Left lung (tissue), 10 donors: Measurements from ENCODE around the gene UTP25. TPM values are rescaled to one million over a fixed set of nuclear protein-coding genes. Genes with fewer than 3 reads are reported as not detected.

Experiments
- ATAC-seq: fragments of 200-7000 bp; cut with Tn5 transposase; one replicate; pipeline ENCODE4 v1.9.1; 2020; ENCODE audit warnings: moderate library complexity
- DNase-seq, 4 donors: peaks; one replicate each; pipeline ENCODE4 v3.0.0-alpha.2; 2013 to 2020
- H3K27ac ChIP-seq, 2 donors: fragments of 200-600 bp; sonication (generic) in 1 of 2; one replicate each; pipeline versions ENCODE4 v1.5.0 to v1.8.0; 2020 to 2021
- H3K27me3 ChIP-seq, 2 donors: fragments of 200-600 bp; sonication (generic) in 1 of 2; one replicate each; pipeline versions ENCODE4 v1.5.0 to v1.8.0; 2020 to 2021
- H3K36me3 ChIP-seq, 2 donors: fragments of 200-600 bp; sonication (generic) in 1 of 2; one replicate each; pipeline versions ENCODE4 v1.5.0 to v1.8.0; 2020 to 2021
- H3K4me1 ChIP-seq, 2 donors: fragments of 200-600 bp; one replicate each; pipeline ENCODE4 v1.8.0; 2021
- H3K4me3 ChIP-seq, 2 donors: fragments of 200-600 bp; sonication (generic) in 1 of 2; one replicate each; pipeline versions ENCODE4 v1.5.0 to v1.8.0; 2020 to 2021; ENCODE audit warnings: mild to moderate bottlenecking in 1 of 2
- H3K9me3 ChIP-seq, 2 donors: fragments of 200-600 bp; sonication (generic) in 1 of 2; one replicate each; pipeline versions ENCODE4 v1.5.0 to v1.8.0; 2020 to 2021
- CTCF ChIP-seq, 2 donors: fragments of 200-600 bp; sonication (generic) in 1 of 2; IDR thresholded peaks; one replicate each; pipeline versions ENCODE4 v1.5.0 to v1.8.0; 2021; ENCODE audit warnings: antibody characterized with exemption in 2 of 2
- intact Hi-C, 2 donors: fragments of 100-400 bp; cut with DNase I; formaldehyde crosslinking; loops; one replicate each; pipeline versions ENCODE4 v1.11.2 to v1.14.2; 2022
- polyA plus RNA-seq, 6 donors: library from polyadenylated mRNA; unstranded; fragments of 120-200 nt; gene quantifications; one replicate each; pipeline ENCODE4 v1.2.1, GENCODE V29; 2013; ENCODE audit not compliant: insufficient read length in 6 of 6
- total RNA-seq, 2 donors: library from RNA; stranded (reverse); fragmentation: NEBNext Ultra II Directional; extraction: Animal tissue kit (Norgen Biotek cat#: 25700); gene quantifications; one replicate each; pipeline ENCODE4 v1.2.1, GENCODE V29; 2021
- donor health status: DM: no; HTN: yes; CAD: no.
- donor health status: DM: no; HTN: no; CAD: no.

Gene UTP25
- total and polyA plus RNA-seq, 8 donors, result 4.1 to 11.5 (median 10.3) TPM

GRCh38 chr1:209871006-209871405 is 43.2 kb downstream of the UTP25 start:
- ATAC-seq, result no peak

GRCh38 chr1:209871430-209871829 is 43.7 kb downstream of the UTP25 start:
- no peaks in the 10 kb centered on the region for H3K4me1 ChIP-seq
- intact Hi-C loops, result no loop called here
- no peak for TF ChIP-seq CTCF (IDR thresholded peaks at IDR 0.05)

More at GRCh38 chr1:209871006-209871405, 43.2 kb downstream of the UTP25 start:
- Histone ChIP-seq H3K9me3 (peaks cover 0 to 14% of the 10 kb centered on the region in 2 donors), H3K27ac (no peak overlapping the region), H3K4me1 (no peaks in the 10 kb centered on the region), H3K36me3 (no peaks in the 10 kb centered on the region), H3K27me3 (peaks cover 0 to 21% of the 10 kb centered on the region in 2 donors), H3K4me3 (no peak overlapping the region)
- intact Hi-C loops, result no loop called here
- no peak for TF ChIP-seq CTCF (IDR thresholded peaks at IDR 0.05)
- no peak for DNase-seq

GRCh38 chr1:209873067-209873799 is 45.5 kb downstream of the UTP25 start:
- no peak for TF ChIP-seq CTCF (IDR thresholded peaks at IDR 0.05)
- intact Hi-C loops, result no loop called here
- Histone ChIP-seq H3K36me3 (no peaks in the 10 kb centered on the region), H3K9me3 (no peaks in the 10 kb centered on the region), H3K4me1 (no peaks in the 10 kb centered on the region), H3K4me3 (no peak overlapping the region), H3K27ac (no peak overlapping the region), H3K27me3 (peaks cover 0 to 23% of the 10 kb centered on the region in 2 donors)
- no peak for ATAC-seq
- no peak for DNase-seq

More at GRCh38 chr1:209871430-209871829, 43.7 kb downstream of the UTP25 start:
- DNase-seq (no peak), ATAC-seq (no peak)
- Histone ChIP-seq H3K36me3 (no peaks in the 10 kb centered on the region), H3K27me3 (peaks cover 0 to 23% of the 10 kb centered on the region in 2 donors), H3K9me3 (peaks cover 0 to 13% of the 10 kb centered on the region in 2 donors), H3K4me3 (no peak overlapping the region), H3K27ac (no peak overlapping the region)

GRCh38 chr1:209875515-209875914 is 47.7 kb downstream of the UTP25 start:
- no peak overlapping the region for H3K27ac ChIP-seq

More at GRCh38 chr1:209875515-209875914, 47.7 kb downstream of the UTP25 start:
- H3K4me3 ChIP-seq, result no peak overlapping the region
- ATAC-seq (peak; percentile 67), DNase-seq (peak in 1 of 4 donors; percentile 11)
- intact Hi-C loops, result no loop called here
- H3K4me1 ChIP-seq, result no peaks in the 10 kb centered on the region
- H3K27me3 ChIP-seq, result peaks cover 0 to 39% of the 10 kb centered on the region in 2 donors
- peak in 1 of 2 donors; percentile 9 for TF ChIP-seq CTCF (IDR thresholded peaks at IDR 0.05)
- H3K36me3 ChIP-seq, result no peaks in the 10 kb centered on the region
- no peaks in the 10 kb centered on the region for H3K9me3 ChIP-seq
